ENCODE data around the gene DPF3.
A peak's percentile ranks its signal among the peaks of the same experiment; 100 is the strongest.

DPF3 gene

DNA sequence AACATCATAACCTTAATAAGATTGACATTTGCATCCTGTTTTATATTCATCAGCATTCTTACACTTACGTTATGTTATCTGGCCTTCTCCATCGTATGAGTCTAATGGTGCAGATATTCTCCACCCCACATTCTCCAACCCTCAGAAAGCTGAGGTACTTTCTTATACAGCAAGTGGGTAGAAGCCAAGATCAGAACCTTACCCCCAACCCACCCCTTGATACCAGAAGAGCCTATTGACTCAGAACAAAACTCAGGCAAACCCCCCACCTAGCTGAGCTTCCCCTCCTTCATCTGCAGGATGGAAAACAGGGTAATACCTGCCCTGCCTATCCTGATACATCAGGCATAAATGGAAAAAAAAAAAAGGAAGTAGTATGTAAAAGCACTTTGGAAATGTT is 77.6 kb downstream of the DPF3 start:
- in situ Hi-C loops (cut with HindIII; ENCODE audit: low sequenced_read_pairs), result no loop called here
- no peak for DNase-seq (ENCODE audit: low read depth, low spot score)
- no peak overlapping the region for H3K4me3 ChIP-seq (ENCODE audit: low read depth, low read length)
- TF ChIP-seq, protein P1, sequence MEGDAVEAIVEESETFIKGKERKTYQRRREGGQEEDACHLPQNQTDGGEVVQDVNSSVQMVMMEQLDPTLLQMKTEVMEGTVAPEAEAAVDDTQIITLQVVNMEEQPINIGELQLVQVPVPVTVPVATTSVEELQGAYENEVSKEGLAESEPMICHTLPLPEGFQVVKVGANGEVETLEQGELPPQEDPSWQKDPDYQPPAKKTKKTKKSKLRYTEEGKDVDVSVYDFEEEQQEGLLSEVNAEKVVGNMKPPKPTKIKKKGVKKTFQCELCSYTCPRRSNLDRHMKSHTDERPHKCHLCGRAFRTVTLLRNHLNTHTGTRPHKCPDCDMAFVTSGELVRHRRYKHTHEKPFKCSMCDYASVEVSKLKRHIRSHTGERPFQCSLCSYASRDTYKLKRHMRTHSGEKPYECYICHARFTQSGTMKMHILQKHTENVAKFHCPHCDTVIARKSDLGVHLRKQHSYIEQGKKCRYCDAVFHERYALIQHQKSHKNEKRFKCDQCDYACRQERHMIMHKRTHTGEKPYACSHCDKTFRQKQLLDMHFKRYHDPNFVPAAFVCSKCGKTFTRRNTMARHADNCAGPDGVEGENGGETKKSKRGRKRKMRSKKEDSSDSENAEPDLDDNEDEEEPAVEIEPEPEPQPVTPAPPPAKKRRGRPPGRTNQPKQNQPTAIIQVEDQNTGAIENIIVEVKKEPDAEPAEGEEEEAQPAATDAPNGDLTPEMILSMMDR (IDR thresholded peaks at IDR 0.05; ENCODE audit: low read depth, low read length), result no peak

DNA sequence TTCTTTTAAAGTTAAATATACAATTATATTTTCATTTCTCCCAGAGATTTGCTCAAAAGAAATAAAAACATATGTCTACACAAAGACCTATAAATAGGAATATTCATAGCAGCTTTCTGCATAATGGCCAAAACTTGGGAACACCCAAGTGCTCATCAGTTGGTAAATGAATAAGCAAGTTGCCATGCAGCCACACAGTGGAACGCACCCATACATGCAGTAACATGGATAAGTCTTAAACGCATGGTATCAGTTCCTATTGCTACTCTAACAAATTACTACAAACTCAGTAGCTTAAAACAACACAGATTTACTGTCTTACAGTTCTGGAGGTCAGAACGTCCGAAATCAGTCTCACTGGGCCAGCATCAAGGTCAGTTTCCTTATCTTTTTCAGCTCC is 78.5 kb downstream of the DPF3 start:
- no peak overlapping the region for H3K4me3 ChIP-seq (ENCODE audit: low read depth, low read length)
- TF ChIP-seq, protein P1 (IDR thresholded peaks at IDR 0.05; ENCODE audit: low read depth, low read length), result no peak
- in situ Hi-C loops (cut with HindIII; ENCODE audit: low sequenced_read_pairs), result no loop called here
- DNase-seq (ENCODE audit: low read depth, low spot score), result no peak

DNA sequence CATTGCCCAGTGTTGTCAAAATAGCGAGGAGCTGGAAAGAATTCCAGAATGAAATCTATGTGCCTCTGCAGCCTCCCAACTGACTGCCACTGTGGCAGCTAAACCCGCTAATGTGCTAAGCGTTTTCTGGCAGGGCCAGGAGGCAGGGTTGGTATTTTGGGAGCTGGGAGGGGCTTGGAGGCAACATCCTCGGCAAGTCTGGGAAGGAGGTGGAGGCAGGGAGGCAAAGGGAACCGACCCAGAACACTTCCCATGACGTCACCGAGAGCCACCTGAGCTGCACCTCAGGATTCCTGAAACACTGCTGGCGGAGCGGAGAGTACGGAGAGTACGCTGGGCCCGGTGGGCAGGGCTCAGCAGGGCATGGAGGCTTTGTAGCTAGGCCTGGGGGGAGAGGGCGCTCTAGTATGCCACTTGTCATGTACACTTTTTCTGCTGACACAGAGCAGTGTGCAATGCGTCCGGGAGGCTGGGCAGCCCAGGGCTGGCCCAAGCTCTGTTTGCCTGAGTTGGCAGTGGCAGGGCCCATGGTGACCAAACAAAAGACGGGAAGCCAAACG is 81.5 kb downstream of the DPF3 start:
- in situ Hi-C loops (cut with HindIII; ENCODE audit: low sequenced_read_pairs), result no loop called here
- DNase-seq (ENCODE audit: low read depth, low spot score), result no peak

DNA sequence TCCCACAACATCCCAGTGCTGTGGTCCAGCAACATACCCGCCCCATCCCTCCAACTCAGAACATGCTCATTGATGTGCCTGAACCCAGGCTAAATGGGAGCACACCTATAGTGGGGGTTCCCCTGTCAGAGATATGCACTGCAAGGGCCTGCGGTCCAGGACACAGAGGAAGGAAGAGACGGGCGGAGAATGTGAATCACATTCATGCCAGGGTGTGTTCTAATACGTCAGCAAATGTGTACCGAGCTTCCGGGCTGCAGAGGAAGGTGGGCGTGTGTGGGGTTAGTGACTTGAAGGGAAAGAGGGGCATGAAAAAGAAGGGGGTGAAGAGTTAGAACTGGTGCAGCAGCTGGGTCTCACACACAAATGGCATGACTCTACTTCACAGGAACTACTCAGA is 83.7 kb downstream of the DPF3 start:
- in situ Hi-C loops (cut with HindIII; ENCODE audit: low sequenced_read_pairs), result no loop called here
- TF ChIP-seq, protein P1 (IDR thresholded peaks at IDR 0.05; ENCODE audit: low read depth, low read length), result no peak
- DNase-seq (ENCODE audit: low read depth, low spot score), result no peak
- no peak overlapping the region for H3K4me3 ChIP-seq (ENCODE audit: low read depth, low read length)

More for the DNA sequence above, 81.5 kb downstream of the DPF3 start:
- TF ChIP-seq, protein P1 (IDR thresholded peaks at IDR 0.05; ENCODE audit: low read depth, low read length), result no peak
- H3K4me3 ChIP-seq (ENCODE audit: low read depth, low read length), result no peak overlapping the region

DNA sequence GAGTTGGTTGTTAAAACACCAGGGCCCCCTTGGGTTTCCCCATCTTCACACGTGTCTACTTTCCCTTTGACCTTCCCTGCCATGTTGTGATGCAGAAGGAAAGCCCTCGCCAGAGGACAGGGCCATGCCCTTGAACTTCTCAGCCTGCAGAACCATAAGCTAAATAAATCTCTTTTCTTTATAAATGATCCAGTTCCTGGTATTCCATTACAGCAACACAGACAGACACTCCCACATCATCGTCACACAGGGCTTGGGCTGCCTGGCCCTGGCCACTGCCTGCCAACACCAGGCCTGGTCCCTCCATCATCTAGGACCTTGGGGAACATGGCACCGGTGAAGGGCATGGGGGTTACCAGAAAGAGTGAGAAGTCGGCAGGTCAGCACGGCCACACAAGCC is 84.8 kb downstream of the DPF3 start:
- TF ChIP-seq, protein P1 (IDR thresholded peaks at IDR 0.05; ENCODE audit: low read depth, low read length), result no peak
- in situ Hi-C loops (cut with HindIII; ENCODE audit: low sequenced_read_pairs), result no loop called here

DNA sequence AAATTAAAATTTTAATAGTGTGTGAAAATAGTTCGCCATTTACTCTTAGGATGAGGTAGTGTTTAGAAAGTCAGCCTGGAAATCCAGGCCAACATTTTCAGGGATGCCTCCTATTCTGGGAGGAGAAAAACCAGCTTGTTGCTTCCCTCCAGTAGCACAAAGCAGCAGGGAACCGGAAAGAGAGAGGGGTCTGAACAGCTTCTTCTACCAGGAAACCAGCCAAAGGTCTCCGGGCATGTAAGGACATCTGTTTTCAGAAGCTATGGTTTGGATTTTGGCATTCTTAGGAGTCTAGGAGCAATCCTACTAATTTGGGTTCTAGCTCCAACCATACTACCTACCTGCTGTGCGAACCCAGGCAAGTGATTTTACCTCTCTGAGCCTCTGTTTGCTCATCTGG is 85.3 kb downstream of the DPF3 start:
- peak; percentile 59 for DNase-seq (ENCODE audit: low read depth, low spot score)
- in situ Hi-C loops (cut with HindIII; ENCODE audit: low sequenced_read_pairs), result no loop called here
- H3K4me3 ChIP-seq (ENCODE audit: low read depth, low read length), result no peak overlapping the region

More for the DNA sequence above, 84.8 kb downstream of the DPF3 start:
- H3K4me3 ChIP-seq (ENCODE audit: low read depth, low read length), result no peak overlapping the region
- DNase-seq (ENCODE audit: low read depth, low spot score), result no peak

More for the DNA sequence above, 85.3 kb downstream of the DPF3 start:
- TF ChIP-seq, protein P1 (IDR thresholded peaks at IDR 0.05; ENCODE audit: low read depth, low read length), result no peak
